ENCODE measurements around the gene GPR39.

The GPR39 gene

DNA sequence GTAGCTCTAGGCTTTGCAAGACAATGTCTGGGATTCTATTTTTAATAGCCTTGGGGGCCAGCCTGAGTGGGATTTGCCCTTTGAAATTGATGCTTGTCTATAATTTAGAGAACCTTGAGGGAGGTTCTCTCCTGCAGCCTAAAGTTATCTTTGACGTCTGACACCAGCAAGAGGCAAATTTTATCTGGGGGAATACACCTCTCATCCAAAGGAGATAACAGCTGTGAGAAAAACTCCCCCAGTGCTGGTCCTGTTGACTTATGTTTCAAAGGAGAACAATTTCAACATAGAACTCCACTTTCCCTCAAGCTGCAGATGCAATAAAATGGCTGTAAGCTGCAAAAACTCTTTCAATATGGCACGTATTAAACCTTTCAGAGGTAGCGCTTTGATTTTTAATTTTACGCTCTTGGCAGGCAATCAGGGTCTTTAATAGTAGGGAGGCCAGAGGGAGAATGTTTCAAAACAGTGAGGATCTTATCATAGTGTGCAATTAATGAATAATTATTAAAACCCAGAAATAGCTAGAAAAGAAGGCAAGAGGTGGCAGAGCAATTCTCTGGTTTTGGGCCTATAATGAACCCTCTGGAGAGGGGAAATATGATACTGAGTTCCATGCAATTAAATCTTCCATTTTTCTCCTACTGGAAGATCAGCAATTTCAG lies 191.0 kb downstream of the GPR39 start:
- no peak for FAIRE-seq

DNA sequence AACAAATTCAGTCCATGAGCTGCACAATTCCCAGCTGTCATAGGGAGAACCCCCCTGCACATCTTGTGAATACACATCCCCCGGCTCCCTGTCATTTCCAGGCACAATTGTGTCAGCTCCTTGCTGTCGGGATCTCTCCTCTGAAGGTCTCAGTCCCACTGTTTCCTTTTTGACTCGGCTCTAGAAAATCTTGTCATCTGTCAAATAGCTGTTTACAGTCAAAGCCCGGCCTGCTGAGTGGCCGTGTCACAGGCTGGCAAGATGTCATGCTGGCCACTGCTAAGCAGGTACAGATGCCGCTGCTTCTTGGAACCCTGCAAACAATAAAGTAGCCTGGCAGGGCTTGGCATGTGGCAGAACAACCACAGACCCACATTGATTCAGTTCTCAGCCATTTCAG lies 191.7 kb downstream of the GPR39 start:
- FAIRE-seq: no peak

DNA sequence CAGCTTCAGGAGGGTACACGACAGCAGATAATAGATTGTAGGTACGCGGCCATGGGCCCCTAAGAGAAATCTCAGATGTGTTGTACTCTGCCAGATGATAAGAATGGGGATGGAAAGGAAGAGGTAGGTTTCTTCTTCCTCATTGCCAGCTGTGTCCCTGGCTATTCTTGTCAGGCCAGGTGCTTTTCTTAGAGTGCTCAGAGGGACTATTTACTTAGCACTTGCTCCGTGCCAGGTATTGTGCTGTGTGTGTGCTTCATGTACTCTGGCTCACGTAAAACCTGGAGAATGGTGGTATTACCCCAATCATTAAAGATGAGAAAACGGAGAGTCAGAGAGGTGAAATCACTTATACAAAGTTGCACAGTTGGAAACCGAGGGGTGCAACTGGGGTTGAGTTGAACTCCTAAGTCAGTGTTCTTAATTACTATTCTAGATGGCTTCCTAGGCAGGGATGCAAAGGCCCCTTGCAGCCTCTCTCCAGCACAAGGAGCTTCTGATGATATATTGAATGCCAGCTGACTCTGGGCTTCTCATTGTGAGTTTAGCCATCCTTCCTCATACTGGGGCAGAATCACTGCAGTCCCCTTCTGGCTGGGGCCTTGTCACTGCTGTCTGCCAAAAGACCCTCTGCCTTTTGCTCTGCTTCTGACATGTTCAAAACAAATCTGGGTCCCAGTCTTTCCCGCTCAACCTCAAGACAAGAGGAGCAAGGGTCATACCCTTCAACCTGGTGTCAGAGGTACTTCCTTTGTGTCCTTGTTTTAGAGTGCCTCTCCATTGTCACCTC lies 192.7 kb downstream of the GPR39 start:
- no peak for FAIRE-seq

DNA sequence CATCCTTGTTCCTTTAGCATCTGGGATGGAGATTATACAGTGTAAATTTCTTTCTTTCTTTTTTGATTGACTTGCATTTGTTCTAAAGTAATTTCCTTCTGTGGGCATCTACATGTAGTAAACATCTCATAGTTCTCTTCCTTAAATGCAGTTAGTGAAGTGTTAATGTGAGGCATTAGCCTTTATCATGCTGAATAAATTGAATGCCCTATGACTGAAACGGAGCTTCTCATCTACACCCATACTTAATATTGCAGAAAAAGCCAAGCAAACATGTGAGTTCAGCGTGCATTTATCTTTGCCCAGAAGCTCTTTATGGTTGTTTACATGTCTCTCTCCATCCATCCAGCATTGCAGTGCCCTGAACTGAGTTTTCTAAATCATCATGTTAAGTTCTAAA lies 195.1 kb downstream of the GPR39 start:
- FAIRE-seq: no peak

DNA sequence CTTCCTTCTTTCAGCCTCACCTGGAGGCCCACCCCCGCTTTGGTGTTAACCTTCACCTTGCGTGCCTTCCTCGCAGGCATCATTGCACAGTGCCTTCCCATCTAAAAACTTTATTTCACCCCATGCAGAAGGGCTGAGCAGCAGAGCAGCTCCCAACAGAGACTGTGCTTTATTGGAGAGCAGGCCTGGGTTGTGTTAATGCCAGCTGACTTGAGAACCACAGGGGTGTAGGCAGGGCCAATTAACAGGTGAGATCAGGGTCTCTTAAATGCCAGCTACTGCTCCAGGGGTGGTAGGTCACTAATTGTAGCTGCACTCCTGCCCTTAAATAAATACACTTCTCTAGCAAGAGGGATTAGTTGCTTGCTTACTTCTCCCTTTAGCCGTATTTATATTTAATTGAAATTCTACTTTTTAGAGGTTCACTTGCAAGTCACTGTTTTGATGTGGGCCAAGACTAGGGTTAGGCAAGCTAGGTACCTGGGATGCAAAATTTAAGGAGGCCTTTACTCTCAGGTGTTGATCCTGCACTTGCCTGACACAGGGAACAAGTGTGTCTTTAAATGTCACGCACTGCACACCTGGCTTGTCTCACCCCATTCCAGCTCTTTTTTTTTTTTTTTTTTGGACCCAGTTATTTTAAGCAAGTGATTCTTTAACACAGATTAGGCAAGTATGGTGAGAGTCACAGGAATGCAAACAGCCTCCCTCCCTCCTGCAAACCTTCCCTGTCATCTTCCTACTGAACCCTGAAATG lies 198.9 kb downstream of the GPR39 start:
- no peak for FAIRE-seq

DNA sequence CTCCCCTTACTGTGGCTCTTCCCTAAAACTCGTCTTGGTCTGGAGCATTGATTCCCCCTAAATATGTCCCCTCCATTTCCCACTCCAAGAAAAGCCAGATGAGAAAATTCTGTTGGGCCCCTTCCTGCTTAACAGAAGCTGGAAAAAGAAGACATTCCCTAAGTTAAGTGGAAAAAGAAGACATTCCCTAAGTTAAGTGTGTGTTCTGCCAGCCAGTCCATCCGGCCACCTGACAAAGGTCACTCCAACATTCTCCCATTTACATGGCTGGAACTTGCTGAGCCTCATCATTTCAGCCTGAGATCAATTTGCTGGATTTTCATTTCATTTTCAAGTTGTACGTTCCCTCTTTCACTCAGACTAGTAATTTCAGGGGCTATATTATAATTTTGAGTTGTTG lies 201.4 kb downstream of the GPR39 start:
- FAIRE-seq: no peak

DNA sequence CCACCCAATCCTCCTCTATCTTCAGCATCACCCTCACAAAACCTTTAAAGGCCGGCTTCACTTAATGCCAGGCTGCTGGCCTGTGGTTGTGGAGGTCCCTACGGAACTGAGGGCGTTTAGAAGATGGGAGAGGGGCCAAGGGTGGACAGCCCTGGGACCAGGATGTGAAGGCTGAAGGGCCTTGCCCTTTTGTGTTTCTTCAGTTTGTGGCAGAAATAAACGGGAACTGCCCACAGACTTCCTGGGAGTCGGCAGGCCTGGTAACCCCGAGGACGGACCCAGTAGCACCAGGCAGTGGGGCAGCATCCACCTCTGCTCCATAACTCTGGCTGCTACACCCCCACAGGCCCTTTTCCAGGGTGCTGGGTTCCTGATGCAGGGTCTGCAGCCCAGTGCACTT lies 202.1 kb downstream of the GPR39 start:
- FAIRE-seq: no peak

DNA sequence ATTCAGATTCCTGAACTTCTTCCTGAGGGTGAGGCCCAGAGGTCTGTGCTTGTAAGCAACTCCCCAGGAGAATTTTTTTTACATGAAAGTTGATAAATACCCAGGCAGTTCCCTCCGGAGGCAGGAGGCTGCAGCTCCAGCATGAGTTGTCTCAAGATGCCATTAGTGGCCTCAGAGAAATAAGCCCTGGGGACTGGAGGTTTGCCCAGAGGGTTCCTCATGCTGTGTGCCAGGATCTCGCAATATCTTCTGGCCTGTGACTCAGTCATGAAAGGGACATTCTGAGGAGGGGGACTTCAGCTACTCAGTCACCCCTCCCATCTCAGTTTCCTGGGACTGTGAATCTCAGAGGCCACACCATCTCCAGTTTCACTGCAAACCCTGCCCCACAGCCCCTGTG lies 203.5 kb downstream of the GPR39 start:
- no peak for FAIRE-seq

DNA sequence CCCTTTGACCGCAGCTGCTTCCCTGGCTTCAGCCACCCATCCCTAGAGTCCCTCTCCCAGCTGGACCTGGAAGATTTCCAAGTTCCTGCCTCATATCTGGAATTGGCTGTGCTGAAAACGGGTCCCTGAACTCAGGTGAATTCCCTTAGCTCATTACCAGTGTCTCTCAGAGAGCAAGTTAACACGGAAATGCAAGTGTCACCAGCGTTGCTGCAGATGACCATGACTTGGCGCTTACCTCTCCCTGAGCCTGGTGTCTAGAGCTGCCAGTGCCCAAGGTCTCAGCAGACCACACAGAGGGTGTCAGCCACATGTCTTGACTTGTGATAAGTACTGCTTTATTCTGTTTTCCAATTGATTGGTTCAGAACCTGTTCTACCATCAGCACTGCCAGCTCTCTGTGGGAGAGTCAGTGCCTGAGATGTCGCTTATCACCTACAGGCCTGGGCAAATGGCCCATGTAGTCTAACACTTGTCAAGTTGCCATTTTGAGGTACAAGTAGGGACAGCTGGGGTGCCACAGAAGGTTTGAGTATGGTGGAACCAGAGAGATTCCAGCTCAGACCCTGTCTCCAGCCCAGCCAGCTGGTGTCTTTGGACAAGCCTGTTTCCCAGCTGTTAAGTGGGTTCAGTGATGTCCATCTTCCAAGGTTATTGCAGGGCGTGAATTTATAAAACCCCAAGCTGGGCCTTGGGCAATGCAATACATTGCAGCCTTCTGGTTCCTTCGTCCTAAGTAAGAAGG lies 204.7 kb downstream of the GPR39 start:
- FAIRE-seq: no peak

DNA sequence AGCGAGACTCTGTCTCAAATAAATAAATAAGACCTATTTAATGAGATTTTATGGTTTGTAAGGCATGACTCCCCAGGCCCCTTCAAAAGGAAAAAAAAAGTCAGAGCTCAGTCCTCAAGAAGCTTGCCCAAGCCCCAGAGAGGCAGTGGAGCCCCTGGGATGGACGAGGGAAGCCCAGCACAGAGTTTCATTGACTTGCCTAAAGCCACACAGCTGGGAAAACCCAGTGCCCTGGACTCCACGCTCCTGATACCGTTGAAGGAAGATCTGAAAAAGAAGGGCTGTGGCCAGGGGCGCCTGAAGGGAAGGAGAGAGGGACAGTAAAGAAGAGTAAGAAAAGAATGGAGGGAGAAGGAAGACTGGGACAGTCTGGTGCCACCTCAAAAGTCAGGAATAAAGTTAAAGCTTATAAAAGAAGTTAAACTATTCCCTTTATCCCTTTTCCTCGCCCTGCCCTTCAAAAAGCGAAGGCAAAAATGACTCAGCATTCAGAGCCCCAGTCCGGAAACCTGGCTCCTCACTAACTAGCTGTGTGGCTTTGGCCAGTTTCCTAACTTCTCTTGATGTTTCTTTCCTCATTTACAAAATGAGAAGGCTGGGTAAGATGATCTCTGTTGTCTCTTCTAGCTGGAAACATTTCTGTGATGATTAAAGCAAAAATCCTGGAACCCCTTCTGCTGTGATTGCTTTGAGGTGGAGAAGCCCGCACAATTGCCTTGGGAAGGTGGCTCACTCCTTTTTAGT lies 206.7 kb downstream of the GPR39 start:
- no peak for FAIRE-seq

DNA sequence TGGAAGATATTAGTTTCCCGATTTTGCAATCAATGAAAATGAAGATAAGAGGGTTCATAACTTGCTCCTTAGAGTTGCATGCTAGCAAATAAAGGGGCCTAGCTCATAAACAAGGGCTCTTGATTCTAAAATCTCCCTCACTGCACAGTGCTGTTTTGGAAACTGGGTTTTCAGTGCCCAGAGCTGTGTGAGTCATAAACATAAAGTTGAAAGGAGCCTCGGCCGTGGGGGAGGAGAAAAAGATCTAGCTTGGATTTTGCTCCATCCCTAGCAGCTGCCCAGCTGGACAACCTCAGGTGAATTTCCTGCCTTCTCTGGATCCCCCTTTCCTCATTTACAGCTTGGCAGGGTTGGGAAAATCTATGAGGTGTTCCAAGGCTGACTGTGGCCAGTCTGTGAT lies 210.9 kb downstream of the GPR39 start:
- FAIRE-seq: no peak

DNA sequence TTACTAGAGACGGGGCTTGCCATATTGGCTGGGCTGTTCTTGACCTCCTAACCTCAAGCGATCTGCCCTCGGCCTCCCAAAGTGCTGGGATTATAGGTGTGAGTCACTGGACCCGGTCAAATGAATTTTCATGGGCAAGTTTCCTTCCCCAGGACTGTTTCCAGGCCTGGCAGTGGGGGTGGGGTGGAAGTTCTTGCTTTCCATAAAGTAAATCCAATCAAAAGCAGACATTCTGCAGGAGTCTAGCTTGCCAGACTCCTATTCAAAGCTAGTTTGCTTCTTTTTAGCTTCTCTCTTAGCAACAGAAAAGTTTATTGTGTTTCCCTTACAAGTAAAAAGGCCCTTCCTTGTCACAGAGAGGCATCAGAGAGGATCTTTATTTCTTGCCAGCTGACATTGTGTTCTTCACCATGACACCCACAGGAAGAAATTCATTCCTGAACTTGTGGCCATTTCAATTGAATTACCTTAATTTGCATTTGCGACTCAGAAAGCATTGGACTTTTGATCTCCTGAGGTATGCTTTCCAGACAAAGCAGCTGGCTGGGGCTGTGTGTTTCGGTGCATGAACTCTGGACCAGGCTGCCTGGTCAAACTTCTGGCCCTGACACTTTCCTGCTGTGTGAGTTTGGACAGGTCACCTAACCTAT lies 215.5 kb downstream of the GPR39 start:
- no peak for FAIRE-seq

DNA sequence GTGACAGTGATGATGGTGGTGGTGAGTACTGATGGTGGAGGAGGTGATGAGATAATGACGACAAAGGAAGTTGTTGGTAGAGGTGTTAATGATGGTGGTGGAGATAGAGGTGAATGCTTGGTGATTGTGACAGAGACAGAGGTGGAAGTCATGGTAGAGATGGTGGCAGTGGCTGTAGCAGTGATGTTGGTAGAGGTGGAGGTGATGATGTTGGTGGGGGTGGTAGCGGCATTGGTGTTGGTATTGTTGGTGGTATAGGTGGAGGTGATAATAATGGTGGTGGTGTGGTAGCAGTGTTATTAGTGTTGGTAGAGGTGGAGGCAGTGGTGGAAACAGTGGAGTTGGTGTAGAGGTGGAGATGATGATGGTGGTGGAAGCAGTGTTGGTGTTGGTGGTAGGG lies 217.0 kb downstream of the GPR39 start:
- FAIRE-seq: no peak

DNA sequence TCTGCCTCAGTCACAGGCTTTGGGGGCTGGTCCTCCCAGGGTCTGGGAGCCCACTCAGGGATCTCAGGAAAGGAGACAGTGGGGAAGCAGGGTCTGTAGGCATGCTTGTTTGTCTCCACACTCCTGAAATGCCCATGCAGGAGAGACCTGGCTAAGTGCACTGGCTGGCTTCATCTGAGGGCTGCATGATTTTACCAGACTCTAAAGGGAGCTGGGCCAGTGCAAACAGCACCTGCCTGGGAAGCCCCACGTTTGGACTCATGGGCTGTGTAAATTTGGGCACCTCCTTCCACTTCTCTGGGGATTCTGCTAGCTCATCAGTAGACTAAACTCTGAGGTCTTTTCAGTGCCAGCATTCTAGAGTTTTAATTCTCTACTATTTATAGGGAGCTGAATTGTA lies 219.7 kb downstream of the GPR39 start:
- FAIRE-seq: no peak

DNA sequence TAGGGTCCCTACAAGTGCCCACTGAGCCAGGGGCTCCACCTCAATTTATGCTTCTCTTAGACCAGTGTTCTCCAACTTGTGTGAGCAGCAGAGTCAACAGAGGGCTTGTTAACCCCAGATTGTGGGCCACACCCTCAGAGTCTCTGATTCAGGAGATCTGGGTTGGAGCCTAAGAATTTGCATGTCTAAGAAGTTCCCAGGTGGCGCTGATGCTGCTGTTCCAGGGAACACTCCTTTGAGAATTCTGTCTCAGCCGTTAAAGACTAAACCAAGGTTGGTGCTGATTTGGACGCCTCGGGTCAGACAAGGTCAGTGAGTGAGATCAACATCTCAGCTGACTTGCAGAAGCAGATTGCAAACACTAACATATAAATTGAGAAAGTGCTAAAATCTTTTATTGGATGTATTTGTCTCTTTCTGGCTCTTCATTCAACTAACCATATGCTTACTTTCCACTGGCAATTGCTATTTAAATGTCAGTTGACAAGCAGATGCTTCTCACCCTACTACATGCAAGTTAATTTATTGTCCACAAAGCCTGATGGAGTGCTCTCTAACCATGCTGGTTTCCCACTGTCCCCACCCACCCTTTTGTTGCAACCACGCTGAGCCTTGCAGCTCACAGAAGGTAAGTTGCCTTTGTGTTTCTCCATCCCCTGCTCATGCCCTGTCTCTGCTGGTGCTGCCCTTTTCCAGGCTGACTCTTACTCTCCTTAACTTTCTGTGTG lies 221.9 kb downstream of the GPR39 start:
- FAIRE-seq: no peak

DNA sequence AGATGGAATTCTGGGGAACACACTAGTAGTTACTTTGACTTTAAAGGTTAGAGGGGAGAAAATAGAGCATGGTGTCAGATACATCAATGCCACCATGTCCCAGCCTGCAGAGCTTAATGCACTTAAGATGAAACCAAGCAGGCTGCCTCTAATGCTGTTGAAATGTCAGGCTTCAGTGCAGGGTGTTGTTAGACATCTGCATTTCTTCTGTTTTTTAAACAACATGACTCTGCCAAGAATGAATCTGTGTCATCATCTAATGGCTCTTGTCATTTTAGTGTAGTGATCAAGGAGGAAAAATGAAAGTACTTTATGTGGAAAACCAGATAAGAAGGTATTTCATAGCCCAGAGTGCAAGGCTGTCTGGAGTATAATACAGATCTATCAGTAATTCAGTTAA lies 223.5 kb downstream of the GPR39 start:
- no peak for FAIRE-seq

DNA sequence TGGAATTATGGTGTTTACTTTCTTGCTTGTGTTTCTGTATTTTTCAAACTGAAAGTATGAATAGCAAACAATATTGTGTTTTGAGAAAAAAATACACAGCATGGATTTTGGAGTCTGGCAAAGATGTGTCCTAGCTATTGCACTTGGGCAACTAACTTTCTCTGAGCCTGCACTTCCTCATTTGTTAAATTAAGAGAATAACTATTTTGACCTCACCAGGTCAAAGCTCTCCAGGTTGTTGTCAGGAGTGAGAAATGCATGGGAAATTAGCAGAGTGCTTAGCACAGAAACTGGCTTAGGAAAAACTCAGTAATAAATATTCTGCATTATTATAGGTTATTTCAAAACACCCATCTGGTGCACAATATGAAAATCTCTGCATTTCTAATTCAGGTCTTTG lies 225.2 kb downstream of the GPR39 start:
- no peak for FAIRE-seq

DNA sequence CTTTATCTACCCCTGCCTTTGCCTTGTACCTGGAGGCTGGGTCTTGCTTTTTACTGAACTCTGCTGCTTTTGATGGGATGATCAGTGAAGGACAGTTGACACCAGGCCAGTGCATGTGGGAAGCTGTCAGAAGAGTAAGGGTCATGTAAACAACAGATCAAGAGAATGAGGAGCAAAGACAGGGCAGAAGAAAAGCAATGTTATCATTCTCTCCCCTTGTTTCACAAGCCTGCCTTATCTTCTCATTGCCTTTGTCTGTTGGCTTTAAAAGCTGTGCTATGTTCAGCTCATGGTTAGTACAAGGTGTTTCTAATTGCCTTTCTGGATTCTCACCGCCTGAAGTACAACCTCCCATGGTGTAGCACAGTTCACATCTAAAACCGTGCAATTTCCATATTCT lies 225.8 kb downstream of the GPR39 start:
- no peak for FAIRE-seq

DNA sequence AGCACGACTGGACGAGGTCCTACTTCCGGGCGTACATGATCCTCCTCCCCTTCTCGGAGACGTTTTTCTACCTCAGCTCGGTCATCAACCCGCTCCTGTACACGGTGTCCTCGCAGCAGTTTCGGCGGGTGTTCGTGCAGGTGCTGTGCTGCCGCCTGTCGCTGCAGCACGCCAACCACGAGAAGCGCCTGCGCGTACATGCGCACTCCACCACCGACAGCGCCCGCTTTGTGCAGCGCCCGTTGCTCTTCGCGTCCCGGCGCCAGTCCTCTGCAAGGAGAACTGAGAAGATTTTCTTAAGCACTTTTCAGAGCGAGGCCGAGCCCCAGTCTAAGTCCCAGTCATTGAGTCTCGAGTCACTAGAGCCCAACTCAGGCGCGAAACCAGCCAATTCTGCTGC lies 228.6 kb downstream of the GPR39 start:
- FAIRE-seq: no peak

DNA sequence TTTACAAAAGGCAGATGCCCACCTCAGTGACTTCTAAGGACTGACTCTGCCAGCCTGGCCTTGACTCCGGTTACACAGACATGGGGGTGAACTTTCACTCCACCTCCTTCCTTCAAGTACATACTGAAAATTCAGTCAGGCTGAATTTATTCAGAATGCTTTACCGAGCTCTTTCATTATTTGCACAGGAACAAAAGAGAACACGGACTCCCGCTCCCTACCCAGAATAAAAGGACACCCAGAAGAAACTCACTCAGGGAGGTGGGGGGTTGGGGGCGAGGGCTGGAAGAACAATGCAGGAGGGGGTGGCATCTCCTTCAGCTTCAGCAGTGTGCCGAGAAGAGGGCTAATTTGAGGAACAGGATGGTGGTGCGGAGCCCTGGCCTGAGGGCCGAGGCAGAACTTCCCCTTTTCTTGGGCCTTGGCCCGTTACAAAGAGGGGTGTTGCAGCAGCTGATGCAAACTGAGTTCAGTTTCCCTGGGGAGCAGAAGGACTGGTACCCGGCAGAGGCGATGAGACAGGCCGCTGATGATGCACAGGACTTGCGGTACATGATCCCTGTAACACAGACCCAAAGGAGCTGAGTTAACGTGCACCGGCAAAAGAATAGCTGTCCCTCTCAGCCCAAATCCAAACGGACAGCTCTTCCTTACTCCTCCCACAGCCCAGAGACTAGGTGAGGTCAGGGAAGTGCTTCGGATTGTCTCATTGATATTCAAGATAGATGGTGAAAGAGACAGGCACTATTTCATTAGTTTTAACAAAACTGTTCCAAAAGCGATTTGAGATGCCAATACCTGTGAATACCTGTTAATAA lies 229.3 kb downstream of the GPR39 start:
- no peak for FAIRE-seq
